GM06990 (cell line): Measurements from ENCODE around the gene SRP9.
A peak's percentile ranks its signal among the peaks of the same experiment; 100 is the strongest.

Experiments used
- DNase-seq: peaks from one replicate; pipeline ENCODE4 v3.0.0-alpha.2; 2011; ENCODE audit not compliant: insufficient read length; ENCODE audit errors: extremely low read depth
- H3K27me3 ChIP-seq: replicated peaks from 2 replicates; pipeline ENCODE4 v1.6.0; 2011; ENCODE audit warnings: low read length; ENCODE audit not compliant: control insufficient read depth, insufficient read depth
- H3K36me3 ChIP-seq: 2 replicates; pipeline ENCODE4 v1.5.1; 2011; ENCODE audit warnings: low read length; ENCODE audit not compliant: control insufficient read depth, insufficient read depth
- H3K4me3 ChIP-seq: replicated peaks from 2 replicates; pipeline ENCODE4 v1.5.1; 2011; ENCODE audit warnings: low read depth, mild to moderate bottlenecking, control low read depth, low read length
- TF ChIP-seq, protein P1 (sequence below): IDR thresholded peaks from 2 replicates; pipeline ENCODE4 v1.5.1; 2011; ENCODE audit warnings: low read length, control low read depth, mild to moderate bottlenecking, inconsistent platforms; ENCODE audit not compliant: insufficient read depth, poor library complexity, severe bottlenecking

The SRP9 gene

DNA sequence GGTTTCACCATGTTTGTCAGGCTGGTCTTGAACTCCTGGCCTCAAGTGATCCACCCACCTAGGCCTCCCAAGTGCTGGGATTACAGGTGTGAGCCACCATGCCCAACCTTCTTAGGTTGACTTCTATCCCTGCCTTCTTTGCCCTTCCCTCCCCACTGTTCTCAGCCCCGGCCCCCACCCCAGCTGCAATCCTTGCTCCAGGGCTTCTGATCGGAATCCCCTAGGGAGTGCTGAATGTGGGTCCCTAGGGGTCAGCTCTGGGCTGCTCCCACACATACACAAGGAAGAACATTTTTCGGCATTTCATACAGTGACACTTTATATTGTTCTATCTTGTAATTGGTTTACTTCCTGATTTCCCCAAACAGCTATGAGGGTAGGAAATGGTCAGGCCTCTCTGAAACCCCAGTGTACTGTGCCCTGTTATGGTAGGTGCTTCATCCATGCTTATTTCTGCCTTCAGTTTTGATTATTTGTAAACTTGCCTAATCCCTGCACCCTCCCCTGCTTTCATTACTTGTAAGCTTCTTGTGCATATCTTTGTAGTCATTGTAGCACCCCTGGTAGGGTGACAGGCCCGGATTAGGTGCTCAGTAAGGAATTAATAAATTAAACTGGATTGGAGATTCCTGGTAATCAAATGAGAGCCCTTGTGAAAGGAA lies 5.8 kb upstream of the SRP9 start:
- no peaks in the 10 kb centered on the region for H3K27me3 ChIP-seq
- TF ChIP-seq, protein P1, sequence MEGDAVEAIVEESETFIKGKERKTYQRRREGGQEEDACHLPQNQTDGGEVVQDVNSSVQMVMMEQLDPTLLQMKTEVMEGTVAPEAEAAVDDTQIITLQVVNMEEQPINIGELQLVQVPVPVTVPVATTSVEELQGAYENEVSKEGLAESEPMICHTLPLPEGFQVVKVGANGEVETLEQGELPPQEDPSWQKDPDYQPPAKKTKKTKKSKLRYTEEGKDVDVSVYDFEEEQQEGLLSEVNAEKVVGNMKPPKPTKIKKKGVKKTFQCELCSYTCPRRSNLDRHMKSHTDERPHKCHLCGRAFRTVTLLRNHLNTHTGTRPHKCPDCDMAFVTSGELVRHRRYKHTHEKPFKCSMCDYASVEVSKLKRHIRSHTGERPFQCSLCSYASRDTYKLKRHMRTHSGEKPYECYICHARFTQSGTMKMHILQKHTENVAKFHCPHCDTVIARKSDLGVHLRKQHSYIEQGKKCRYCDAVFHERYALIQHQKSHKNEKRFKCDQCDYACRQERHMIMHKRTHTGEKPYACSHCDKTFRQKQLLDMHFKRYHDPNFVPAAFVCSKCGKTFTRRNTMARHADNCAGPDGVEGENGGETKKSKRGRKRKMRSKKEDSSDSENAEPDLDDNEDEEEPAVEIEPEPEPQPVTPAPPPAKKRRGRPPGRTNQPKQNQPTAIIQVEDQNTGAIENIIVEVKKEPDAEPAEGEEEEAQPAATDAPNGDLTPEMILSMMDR: no peak
- no peaks in the 10 kb centered on the region for H3K36me3 ChIP-seq
- DNase-seq: no peak
- no peak overlapping the region for H3K4me3 ChIP-seq

DNA sequence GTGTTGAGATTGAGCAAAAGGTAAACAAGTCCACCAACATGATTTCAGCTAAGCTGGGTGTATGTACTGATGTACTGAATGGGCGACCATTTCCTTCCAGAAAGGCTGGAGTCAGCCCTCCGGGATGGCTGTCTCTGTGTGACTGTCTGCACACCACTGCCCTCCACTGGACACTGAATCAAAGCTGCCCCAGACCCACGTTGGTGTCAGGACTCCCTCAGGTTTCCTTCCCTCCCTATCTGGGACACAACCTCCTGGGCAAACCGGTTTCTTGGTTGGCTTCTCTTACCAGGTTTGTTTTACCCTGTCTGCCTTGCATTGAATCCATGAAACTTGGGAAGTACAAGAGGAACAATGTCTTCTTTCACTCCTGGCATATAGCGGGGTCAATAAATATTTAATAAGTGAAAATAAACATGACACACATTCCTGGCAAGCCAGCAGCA lies 5.3 kb upstream of the SRP9 start:
- Histone ChIP-seq H3K36me3 (no peaks in the 10 kb centered on the region), H3K4me3 (no peak overlapping the region), H3K27me3 (no peaks in the 10 kb centered on the region)
- TF ChIP-seq, protein P1: peak; percentile 78
- no peak for DNase-seq

DNA sequence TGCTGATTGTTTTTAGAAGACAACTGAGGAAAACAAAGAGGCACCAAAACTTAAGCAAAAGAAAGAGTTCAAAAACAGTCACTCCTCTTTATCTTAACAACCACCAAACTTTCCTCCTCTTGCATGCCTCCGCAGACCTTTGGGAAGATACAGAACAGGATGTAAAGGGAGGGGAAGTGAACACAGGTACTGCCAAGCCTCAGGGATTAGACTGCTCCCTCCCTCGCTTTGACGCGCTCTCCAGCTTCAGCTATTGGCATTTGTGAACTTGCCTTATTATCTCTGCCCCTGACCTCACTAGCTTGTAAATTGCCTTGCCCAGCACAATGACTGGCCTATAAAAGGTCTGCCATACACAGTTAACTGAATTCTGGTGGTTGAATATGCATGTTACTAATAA lies 4.8 kb upstream of the SRP9 start:
- Histone ChIP-seq H3K4me3 (no peak overlapping the region), H3K27me3 (no peaks in the 10 kb centered on the region), H3K36me3 (no peaks in the 10 kb centered on the region)
- TF ChIP-seq, protein P1: no peak
- DNase-seq: no peak

DNA sequence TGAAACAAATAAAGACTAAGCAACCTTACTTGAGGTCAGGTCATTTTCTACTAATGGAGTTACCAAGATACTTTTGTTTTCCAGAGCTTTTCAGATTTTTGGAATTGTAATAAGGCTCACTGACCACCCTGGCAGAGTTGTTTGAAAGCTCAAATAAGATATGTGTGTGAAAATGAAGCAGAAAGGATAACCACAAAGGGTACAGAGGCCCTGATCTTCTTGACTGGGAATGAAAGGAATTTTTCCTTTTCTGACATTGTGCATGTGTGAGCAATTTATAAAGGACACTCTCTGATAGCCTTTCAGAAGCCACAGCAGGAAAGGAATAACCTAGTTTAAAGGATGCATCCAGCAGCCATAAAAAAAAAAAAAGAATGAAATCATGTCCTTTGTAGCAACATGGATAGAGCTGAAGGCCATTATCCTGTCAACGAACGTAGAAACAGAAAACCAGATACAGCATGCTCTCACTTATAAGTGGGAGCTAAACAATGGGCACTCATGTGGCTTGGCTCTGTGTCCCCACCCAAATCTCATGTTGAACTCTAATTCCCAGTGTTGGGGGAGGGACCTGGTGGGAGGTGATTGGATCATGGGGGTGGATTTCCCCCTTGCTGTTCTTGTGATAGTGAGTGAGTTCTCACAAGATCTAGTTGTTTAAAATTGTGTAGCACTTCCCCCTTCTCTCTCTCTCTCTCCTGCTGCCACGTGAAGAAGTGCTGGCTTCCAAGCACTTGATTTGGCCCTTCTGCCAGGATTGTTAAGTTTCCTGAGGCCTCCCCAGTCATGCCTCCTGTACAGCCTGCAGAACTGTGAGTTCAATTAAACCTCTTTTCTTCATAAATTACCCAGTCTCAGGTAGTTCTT lies 3.1 kb upstream of the SRP9 start:
- H3K36me3 ChIP-seq: no peaks in the 10 kb centered on the region
- TF ChIP-seq, protein P1: no peak
- no peak for DNase-seq
- no peak overlapping the region for H3K4me3 ChIP-seq
- H3K27me3 ChIP-seq: no peaks in the 10 kb centered on the region

DNA sequence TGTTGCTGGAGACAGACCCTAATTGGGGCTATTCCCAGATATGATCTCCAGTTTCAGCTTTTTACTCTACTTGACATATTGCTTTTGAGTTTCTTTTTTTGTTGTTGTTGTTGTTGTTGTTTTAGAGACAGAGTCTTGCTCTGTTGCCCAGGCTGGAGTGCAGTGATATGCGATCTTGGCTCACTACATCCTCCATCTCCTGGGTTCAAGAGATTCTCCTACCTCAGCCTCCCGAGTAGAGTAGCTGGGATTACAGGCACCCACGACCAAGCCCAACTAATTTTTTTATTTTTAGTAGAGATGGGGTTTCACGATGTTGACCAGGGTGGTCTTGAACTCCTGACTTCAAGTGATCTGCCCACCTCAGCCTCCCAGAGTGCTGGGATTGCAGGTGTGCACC lies 1.3 kb upstream of the SRP9 start:
- TF ChIP-seq, protein P1: no peak
- peaks cover 2% of the 10 kb centered on the region for H3K36me3 ChIP-seq
- no peak for DNase-seq
- H3K4me3 ChIP-seq: no peak overlapping the region
- no peaks in the 10 kb centered on the region for H3K27me3 ChIP-seq
